ENCODE data around the gene TESMIN.

TESMIN gene

DNA sequence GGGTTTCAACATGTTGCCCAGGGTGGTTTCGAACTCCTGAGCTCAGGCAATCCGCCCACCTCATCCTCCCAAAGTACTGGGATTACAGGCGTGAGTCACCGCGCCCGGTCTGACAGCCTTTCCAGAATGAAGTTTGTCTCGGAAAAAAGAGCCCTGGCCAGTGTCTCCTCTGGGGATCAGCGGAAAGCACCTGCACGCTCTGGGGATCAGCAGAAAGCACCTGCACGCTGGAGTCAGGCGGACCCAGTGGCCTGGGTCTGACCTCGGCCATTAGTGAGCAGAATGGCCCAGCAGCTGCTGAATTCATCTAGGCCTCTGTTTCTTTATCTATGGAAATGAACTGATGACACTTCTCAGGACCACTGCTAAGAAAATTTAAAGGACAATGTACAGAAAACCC, 10.5 kb upstream of the TESMIN start:
- no peak for DNase-seq (ENCODE audit: low read depth)

DNA sequence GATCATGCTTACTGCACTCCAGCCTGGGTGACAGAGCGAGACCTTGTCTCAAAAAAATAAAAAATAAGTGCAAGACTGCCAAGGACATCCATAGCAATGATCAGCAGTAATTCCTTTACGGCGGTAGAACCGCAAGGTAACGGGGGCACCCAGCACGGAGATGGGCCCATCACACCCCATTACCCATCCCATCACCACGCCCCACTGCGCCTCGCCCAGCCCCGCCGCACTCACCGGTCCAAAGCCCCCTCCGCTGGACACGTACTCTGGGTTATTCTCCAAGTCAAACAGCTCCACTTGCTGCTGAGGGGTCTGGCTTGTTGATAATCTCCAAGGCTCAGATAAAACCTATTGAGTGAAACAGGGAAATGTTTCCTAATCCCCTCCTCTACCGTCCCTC, 8.7 kb upstream of the TESMIN start:
- DNase-seq (ENCODE audit: low read depth), result no peak

DNA sequence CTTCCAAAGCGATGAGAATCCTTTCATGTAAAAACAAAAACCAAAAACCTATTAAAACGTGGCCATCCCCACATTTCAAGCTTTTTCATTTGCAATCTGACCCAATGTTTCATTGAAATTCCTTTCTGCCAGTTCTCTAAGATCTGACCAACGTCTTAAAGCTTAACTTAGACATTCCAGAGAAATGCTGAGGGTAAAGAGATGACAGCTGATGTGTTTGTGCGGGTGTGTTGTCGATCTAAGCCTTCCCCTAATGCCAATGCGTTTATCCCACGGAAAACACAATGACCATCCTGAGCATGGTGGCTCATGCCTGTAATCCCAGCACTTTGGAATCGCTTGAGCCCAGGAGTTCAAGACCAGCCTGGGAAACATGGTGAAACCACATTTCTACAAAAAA, 6.4 kb upstream of the TESMIN start:
- DNase-seq (ENCODE audit: low read depth), result no peak

DNA sequence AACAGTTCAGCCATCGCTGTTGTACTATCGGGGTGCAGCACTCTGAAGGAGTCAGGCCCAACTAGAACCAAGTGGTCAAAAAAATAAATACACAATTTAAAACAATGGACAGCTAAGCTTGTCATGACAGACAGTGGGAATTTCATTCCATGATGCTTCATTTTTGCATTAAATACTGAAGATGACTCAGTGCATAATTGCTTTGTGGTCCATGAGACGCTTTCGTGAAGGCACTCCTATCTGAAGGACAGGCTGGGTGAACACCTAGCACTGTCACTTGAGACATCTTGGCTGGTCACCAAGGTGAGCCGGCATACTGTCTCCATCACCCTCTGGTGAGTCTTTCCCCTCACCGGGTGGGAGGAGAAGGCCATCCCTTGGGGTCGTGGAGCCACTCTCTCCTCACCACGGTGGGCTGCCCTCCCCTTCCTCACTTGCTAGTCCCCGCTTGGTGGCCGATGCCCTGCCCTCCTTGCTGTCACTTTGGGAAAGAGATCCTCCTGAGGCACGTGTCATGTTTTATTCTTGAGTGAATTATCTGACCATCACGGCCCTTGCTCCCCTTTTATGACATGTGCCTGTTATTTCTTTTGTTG, 4.9 kb upstream of the TESMIN start:
- DNase-seq (ENCODE audit: low read depth), result no peak

DNA sequence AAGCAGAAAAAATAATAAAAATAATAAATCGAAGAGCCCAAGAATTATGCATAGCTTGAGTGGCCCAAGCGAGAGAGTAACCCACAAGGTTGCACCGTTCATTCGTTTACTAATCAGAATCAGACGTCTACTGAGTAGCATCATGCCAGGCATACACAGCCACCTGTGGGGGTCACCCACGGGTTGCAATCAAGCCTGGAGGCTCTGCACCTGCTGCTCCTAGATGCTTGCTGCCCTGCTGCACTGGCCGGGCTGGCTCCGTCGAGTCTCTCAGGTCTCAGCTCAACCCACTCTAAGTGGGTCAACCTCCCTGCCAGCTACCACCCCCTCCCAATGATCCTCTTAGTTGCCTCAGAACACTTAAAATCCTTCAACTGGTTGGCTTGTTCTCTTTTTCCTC, 2.0 kb upstream of the TESMIN start:
- no peak for DNase-seq (ENCODE audit: low read depth)

DNA sequence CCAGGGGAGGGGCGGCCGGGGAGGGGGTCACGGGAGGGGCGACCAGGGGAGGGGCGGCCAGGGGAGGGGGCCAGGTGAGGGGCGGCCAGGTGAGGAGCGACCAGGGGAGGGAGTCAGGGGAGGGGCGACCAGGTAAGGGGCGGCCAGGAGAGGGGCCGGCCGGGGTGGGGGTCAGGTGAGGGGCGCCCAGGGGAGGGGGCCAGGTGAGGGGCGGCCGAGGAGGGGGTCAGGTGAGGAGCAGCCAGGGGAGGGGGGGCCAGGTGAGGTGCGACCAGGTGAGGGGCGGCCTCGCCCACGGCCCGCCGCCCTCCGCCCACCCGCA, 355 bp downstream of the TESMIN start:
- DNase-seq (ENCODE audit: low read depth), result no peak

DNA sequence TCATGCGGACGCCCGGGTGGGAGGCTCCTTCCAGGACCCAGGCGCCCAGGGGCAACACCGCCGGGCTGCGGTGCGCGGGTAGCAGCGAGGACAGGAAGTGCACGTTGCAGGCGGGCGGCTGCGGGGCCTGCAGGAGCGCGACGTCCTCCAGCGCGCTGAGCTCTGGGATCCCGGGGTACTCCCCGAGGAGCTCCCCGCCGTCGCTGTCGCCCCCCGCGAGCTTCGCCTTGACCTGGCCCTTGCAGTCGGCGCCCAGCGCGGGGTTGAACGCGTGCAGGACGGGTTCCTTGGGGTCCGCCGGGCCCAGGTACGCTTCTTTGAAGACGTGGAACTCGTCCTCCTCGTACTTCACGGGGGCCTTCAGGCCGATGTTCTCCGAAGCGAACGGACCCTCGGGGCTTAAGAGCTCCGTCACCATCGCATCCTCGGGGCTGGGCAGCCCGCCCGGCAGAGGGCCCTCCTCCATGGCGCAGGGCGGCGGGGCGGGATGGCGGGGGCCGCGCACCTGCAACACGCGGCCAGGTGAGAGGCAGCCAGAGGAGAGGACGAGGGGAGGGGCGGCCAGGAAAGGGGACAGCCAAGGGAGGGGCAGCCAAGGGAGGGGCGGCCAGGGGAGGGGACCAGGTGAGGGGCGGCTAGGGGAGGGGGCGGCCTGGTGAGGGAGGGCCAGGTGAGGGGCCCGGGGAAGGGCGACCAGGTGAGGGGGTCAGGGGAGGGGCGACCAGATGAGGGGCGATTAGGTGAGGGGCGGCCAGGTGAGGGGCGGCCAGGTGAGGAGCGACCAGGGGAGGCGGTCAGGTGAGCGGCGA, 921 bp downstream of the TESMIN start:
- DNase-seq (ENCODE audit: low read depth), result no peak

DNA sequence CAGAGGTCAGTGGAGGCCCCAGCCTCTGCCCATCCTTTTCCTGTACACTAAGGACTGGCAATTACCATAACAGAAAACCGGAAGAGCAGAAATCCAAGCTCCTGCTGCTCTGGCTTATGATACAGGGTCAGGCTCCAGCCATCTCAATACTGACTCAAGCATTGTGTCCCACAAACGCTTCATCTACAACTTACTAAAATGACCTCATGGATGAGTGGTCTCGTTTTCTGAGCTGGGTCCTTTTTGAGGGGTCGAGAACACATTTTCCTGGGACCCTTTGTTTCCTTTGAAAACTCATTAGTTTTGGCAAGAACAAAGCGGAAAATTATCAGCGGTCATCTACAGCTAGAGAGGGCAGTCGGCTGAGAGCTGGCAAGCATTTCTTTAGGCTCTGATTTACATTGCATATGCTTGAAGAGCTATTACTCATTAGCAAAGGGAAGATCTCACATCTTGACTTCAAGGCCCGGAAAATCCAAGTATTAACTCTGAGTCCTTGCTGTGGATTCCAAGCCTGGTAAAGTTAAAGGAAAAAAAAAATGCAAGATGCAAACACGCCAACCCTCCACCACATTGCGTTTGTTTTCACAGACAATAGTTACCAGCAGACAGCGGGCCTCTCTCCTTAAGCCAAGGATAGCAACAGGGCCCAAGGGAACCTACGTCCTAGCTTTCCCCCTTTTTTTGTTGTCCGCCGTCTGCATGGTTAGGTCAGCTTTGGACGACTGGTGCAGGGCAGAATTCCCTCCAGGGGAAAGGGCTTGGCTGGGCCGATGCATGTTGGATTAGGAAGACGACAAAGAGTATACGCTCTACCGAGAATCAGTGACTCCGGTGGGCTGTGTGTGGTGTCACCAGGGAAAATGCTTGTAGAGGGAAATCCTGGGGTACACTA, 1.8 kb downstream of the TESMIN start:
- DNase-seq (ENCODE audit: low read depth), result no peak

DNA sequence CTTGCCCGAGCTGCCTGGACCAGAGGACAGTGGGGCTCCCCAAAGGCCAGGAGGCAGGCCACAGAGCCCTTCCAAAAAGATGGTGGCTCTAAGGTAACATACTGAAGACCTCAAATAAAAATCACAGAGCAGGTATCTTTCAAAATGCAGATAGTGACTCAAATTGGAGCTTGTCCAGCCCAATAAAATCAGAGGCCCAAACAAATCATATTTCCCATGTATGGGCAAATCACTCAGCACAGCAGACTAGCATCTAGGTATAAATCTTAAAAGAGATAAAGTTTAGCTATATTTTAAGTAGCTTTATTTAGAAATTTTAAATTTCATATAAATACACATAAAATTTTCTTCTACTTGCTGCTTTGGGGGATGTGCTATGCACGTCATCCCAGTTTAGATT, 3.3 kb downstream of the TESMIN start:
- DNase-seq (ENCODE audit: low read depth), result no peak

DNA sequence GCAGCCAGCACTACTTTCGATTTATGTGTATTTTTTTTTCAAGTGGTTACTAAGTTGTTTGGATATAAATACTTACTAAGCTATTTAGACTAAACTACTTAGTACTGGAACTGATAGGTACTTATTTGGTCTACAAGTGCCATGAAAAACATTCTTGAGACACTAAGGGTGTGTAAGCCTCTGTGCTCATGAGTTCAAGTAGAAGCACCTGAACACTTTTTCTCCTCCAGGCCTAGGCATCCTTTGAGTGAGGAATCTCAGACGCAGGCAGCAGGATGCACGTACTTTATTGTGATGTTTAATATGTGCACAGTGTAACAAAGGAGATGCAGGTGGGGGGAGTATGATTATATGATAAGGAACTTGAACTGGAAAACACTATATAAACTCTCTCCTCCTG, 7.8 kb downstream of the TESMIN start:
- no peak for DNase-seq (ENCODE audit: low read depth)

DNA sequence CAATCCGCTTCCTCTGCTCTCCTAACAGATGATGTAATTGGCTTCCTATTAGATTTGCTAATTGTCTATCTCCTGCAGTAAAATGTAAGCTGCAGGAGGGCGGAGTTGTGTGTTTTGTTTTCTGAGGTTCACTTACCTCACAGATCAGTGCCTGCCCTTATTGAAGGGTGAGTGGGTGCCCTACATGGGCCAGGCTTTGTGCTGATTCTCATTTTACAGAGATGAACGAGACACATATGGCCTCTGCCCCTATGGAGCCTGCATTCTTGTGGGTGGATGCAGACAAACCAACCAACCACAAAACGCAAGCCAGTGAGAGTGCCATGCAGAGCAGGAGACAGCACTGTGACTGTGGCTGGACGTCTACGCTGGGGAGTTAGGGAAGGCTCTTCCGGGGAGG, 9.9 kb downstream of the TESMIN start:
- no peak for DNase-seq (ENCODE audit: low read depth)

DNA sequence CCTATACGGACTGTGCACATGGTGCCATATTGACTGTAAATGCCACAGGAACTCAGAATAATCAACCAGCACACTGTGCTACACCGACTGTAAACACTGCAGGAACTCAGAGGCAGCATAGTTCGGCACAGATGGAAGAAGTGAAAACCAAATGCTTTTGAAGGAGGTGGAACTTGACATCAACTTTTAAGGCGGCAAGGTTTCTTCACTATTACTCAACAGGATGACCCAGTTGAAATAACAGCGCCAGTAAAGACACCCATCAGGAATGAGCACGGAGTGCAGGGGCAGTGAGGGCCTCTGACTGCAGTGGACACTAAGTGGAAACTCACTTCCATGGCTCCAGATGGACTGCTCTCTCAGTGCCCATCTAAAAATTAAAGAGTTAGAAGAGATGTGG, 15.7 kb downstream of the TESMIN start:
- DNase-seq (ENCODE audit: low read depth), result no peak

DNA sequence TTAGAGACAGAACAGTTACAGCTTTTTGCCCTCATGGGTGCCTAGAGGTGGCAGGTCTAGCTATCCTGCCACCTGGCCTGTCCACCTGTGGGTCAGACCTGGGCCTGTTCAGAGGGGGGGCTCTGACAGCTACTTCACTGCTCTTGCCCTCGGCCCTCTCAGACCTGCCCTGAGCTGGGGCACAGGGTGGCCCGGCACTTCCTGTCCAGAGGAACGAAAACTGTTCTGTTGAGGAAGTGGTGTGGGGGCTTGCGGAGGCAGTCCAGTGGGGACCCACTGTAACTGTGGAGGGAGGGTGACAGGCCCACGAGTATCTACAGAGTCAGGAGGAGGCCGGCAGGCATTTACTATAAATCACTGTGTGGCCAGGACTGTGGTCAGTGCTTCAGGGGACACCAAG, 16.2 kb downstream of the TESMIN start:
- no peak for DNase-seq (ENCODE audit: low read depth)

DNA sequence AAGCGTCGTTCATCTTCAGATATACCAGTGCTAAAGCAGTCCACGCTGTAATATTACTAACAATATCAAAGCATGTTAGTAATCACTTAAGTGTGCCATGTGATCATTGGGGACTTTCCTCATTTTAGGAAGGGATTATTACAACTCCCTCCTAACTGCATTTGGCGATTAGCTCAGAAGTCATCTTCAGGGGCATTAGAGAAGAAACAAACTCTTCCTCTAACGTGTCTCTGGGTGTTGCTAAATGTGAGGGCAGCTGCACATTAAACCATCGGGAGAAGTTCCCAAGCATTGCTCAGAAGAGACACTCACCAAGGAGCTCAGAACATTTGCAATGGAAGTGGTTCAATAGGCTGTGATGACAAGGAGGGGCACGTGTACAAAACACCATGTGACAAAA, 17.2 kb downstream of the TESMIN start:
- no peak for DNase-seq (ENCODE audit: low read depth)

DNA sequence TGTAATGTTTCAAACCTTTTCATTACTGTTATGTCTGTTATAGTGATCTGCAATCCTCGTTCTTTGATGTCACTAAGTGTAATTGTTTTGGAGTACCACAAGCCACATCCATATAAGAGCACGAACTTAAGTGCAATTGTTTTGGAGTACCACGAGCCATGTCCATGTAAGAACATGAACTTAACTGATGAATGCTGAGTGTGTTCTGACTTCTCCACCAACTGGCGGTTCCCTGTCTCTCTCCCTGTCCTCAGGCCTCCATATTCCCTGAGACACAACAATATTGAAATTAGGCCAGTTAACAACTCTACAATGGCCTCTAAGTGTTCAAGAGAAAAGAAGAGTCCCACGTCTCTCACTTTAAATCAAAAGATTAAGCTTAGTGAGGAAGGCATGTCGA, 23.5 kb downstream of the TESMIN start:
- no peak for DNase-seq (ENCODE audit: low read depth)

DNA sequence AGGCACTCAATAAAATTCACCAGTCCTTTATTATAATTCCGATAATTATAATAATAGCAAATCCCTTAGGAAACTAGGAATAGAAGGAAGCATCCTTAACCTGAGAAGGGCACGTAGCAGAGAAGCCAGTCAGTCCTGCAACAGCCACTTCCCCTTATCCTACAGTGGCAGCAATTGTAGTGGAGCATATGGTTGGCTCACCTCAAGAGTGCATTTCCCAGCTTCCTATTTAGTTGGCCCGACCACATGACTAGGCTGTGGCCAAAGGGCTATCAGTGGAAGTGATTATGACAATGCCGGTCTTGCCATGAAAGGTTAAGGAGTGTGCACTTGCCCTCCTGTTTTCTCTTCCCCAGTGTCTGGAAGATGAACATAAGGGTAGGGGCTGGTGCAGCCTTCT, 27.0 kb downstream of the TESMIN start:
- no peak for DNase-seq (ENCODE audit: low read depth)

DNA sequence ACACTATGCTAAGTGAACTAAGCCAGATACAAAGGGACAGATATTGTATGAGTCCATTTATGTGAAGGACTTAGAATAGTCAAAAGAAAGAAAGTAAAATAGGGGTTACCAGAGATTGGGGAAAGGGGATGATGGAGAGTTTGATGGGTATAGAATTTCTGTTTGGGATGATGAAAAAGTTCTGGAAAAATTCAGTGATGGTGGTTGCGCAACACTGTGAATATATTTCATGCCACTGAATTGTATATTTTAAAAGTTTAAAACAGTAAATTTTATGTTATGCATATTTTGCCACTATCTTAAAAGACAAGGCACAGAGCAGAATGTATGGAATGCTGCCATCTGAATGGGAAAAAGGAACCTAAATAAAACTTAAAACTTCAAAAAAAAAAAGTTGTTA, 29.2 kb downstream of the TESMIN start:
- no peak for DNase-seq (ENCODE audit: low read depth)

DNA sequence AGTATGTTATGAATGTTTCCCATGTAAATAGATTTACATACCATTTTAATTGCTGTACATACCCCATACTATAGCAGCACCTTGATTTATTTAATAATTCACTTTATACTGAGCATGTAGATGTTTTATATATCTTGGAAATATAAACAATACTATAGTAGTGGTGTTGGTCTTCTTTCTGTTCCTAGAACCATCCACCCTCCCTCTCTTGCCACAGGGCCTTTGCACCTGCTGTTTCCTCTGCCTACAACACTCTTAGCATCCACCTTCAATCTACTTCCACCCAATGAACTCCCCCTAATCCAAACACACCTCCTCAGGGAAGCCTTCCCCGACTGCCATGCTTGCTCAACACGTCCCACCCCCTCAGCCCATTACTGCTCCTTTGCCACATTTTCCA, 30.2 kb downstream of the TESMIN start:
- DNase-seq (ENCODE audit: low read depth), result no peak

DNA sequence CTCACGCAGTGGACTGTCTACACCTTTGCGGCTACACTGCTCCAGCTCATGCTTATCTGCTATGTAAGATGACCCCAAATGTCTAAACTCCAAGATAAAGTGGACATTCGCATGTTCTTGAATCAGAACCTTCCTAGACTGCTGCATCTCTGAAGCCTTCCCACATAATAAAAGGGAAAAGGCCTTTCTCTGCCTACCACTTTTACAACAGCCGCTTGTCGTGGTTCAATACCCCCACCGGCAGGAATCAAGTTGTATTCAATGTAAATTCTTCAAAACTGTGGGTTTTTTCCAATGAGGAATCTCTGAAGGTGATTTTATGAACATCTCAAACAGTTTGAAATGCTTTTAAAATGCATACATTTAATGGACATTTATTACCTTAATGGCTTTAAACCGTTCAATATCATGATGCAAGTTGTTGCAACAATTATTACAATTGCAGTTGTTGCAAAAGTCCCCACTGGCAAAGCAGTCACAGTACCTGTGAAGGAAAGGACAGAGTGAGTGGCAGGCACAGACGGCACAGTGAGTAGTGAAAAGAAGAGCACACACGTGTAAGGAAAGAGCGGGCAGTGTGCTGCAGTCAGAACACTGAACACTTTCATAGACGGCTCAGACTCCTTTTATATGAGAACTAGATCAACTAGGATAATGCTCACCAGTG, 35.7 kb downstream of the TESMIN start:
- DNase-seq (ENCODE audit: low read depth), result no peak

DNA sequence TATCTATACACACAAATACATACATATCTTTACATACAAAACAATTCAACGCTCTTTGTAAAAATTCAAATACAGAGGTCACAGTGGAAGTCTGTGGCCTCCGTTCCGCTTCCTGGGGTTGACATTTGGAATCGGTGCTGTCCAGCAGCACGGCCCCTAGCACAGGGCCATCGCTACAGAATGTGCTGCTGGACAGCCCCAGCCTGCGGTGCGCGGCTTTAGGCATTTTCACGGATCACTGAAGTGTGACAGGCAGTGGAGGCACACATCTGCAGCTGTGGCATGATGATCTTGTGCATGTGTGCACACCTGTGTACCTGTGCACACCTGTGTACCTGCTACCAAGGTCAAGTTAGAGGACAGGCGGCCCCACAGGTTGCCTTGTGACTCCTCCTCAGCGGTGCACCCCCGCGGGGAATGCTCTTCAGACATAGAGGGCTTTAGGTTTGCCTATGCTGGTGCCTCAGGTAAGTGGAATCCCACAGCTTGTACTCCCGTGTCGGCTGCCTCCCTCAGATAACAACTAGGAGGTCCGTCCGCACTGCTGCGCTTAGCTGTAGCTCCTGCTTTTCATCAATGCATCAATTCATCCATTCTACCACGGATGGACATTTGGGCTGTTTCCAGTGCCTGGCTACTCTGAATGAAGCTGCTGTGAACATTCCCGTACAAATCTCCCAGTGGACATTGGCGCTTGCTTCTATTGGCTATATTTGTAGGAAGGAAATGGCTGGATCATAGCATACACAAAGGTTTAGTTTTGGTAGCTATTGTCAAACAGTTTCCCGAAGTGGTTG, 37.1 kb downstream of the TESMIN start:
- no peak for DNase-seq (ENCODE audit: low read depth)

DNA sequence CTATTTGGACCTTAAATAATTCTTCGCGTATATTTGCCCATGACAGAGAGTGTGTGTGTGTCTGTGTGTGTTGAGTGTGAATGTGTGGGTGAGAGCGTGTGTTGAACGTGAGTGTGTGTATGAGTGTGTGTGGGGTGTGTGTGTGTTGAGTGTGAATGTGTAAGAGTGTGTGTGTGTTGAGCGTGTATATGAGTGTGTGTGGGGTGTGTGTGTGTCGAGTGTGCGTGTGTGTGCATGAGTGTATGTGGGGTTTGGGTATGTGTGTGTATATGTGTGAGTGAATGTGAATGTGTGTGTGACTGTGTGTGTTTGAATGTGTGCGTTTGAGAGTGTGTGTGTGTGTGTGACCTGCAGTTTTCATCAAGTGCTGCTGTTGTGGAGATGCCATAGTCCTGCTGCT, 40.2 kb downstream of the TESMIN start:
- no peak for DNase-seq (ENCODE audit: low read depth)

DNA sequence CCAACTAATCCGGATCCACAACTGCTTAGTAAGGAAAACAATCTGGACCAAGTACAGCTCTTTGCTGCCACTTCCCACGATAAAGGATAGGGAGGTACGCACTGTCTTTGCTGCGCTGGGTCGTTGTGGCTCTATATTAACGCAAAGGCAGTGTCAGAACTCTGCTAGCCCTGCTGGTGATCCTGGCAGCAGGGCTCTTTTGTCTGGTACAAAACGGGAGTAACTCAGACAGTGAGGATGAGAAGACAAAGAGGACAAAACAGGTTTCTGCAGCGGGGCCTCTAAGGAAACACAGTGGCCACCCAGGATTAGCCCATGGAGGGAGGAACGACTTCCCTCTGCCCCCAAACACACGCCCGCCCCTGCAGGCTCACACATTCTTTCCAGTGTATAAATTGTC, 40.9 kb downstream of the TESMIN start:
- DNase-seq (ENCODE audit: low read depth), result no peak

Measured in HS-5 (cell line).